Caki2 (cell line): ENCODE results near the gene ADGRL2. TPM values are rescaled to one million over a fixed set of nuclear protein-coding genes. Genes with fewer than 3 reads are reported as not detected.
A peak's percentile ranks its signal among the peaks of the same experiment; 100 is the strongest.
"Not testable (repeated sequence)": the region's sequence is repeated elsewhere in the genome, so short reads cannot be mapped to it uniquely, and the experiment has no call there.

Source experiments
- DNase-seq: peaks from one replicate; pipeline ENCODE4 v3.0.0-alpha.2; 2015; ENCODE audit warnings: low read depth
- in situ Hi-C: cut with HindIII; loops from 2 replicates; pipeline ENCODE4 v1.10.0; 2016; ENCODE audit warnings: low sequenced_read_pairs, low pct_unique_long_range_greater_than_20kb, mixed read lengths
- total RNA-seq: library from RNA; depleted of rRNA; stranded (reverse); fragments of >200 nt; shearing (Covaris generic); gene quantifications from 2 replicates; pipeline ENCODE4 v1.2.3, GENCODE V29; 2014; ENCODE audit warnings: low replicate concordance

Gene ADGRL2
- total RNA-seq, 1 experiment from 2014 or later, result 62.2 TPM

DNA sequence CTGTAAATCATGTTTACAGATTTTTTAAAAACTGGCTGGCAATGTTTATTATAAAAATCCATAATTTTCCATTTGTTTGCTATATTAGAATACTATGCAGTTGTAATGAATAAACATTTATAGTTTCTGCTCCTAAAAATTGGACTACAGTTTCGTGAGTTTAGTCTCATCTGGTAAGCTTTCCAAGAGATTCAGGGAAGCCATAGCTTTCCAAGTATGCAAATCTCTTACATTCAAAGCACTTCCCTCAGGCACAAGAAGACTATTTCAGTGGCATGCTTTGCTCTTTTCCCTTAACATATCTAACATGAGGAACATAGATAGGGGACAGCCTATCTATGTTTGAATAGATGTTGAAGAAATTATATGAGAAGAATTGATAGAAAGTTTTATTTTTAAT lies 77.2 kb downstream of the ADGRL2 start:
- in situ Hi-C loops, result no loop called here
- peak; percentile 3 for DNase-seq

- in situ Hi-C loops, result no loop called here
- no peak for DNase-seq
Measured at GRCh38 chr1:81878538-81878937, 77.8 kb downstream of the ADGRL2 start.

- in situ Hi-C loops, result no loop called here
- no peak for DNase-seq
Measured at GRCh38 chr1:81880781-81881180, 80.0 kb downstream of the ADGRL2 start.

DNA sequence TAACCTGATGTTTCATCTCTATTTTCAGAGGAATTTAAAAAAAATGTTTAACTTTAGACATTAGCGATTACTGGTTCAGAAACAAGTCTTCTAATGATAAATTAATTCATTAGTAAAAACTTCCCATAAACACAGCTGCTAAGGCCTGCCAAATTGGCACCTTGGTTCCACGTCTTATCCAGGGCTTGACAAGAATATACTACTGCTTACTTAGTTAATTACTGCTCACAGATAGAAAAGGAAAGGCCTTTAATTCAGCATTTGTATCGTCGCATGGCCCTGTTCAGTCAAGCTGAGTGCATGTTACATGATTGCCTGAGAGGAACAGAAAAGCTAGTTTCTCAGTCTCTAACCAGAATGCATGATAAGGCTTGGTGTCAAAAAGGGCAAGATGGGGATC lies 84.6 kb downstream of the ADGRL2 start:
- no peak for DNase-seq
- in situ Hi-C loops, result no loop called here

- DNase-seq, in situ Hi-C loops: not testable (repeated sequence)
Measured at GRCh38 chr1:81886292-81886691, 85.6 kb downstream of the ADGRL2 start.

GRCh38 chr1:81887421-81888144 lies 86.8 kb downstream of the ADGRL2 start:
- DNase-seq, result no peak
- in situ Hi-C loops, result no loop called here

DNA sequence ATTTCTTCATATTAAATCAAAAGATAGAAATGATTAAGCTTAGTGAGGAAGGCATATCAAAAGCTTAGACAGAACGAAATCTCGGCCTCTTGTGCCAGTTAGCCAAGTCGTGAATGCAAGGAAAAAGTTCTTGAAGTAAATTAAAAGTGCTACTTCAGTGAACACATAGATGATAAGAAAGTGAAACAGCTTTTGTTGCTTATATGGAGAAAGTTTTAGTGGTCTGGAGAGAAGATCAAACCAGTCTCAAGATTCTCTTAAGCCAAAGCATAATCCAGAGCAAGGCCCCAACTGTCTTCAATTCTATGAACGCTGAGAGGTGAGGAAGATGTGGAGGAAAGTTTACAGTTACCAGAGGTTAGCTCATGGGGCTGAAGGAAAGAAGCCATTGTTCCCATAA lies 88.4 kb downstream of the ADGRL2 start:
- in situ Hi-C loops, result no loop called here
- DNase-seq, result no peak

GRCh38 chr1:81894867-81895266 lies 94.1 kb downstream of the ADGRL2 start:
- in situ Hi-C loops, result no loop called here
- DNase-seq, result no peak

DNA sequence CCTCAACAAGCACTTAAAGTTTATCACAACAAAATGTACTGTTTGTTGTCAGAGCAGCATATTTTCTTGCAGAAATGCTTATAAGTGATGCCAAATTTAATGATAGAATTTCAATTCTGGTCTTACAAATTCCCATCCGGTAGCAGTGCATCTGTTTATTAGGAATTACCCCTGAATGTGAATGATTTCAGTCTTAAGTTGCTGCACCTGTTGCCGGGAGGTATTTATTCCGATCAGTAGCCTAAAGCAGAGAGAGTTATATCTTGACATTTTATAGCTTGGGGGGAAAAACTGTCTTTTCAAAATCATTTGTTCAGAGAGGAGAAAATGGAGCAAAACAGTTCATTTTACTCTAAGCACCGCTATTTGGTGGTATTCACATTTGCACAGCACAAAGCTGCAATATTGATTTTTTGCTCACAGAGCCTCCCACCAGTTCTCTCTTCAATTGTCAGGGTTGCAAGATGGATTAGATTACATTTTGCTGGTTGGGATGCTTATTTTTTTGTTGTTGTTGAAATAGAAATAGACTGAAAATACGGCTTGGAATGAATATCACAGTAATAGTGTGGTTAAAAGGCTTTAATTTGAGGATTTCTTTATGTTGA lies 98.6 kb downstream of the ADGRL2 start:
- no peak for DNase-seq
- in situ Hi-C loops, result no loop called here

DNA sequence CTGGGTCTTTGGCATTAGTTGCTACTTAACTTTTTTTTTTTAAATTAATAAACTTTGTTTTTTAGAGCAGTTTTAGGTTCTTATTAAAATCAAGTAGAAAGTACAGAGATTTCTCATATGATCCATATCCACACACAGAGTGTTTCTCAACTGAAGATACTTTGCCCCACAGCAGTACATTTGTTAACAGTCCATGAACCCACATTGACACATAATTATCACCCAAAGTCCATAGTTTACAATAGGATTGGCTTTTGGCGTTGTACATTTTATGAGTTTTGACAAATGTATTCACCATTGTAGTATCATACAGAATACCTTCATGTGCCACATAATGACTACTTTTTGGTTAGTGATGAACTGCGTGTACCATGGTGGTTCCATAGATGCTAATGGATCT lies 106.8 kb downstream of the ADGRL2 start:
- in situ Hi-C loops, result no loop called here
- no peak for DNase-seq

DNA sequence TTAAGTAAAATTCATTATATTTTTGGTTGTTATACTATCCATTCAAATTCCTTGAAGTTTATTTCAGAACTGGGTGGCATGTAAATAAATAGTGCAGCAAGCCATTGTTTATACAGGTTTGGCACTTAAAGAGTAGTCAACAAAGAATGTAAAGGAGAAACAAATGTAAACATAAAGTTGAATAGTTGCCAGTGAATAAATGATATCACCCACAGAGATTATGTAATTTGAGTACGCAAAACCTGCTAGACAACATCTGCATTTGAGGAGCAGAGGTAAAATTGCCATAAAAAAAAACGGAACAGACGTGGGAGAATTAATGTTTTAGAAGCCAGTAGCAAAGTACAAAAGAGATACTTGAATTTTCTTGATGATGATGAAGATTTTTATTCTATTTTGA lies 111.6 kb downstream of the ADGRL2 start:
- DNase-seq, result no peak
- in situ Hi-C loops, result no loop called here

DNA sequence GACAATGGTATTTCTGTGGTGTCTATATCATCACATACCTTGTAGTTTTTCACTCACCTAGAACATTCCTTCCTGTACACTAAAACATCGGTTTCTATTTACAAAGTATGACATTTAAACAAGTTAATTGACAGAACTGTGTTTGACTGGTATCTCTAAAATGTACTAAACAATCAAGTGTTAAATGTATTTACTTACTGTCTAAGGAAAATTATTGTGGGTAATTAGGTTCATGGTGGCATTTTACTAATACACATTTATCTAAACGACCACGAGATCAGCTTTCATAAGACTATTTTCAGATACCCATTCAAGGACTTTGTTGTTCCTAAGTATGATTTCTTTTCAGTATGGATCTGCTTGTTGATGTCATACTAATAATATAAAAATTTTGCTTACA lies 115.2 kb downstream of the ADGRL2 start:
- in situ Hi-C loops, result no loop called here

GRCh38 chr1:81920245-81920740 lies 119.6 kb downstream of the ADGRL2 start:
- DNase-seq, result no peak
- in situ Hi-C loops, result no loop called here

More for the DNA sequence above, 115.2 kb downstream of the ADGRL2 start:
- no peak for DNase-seq

- in situ Hi-C loops, result no loop called here
- no peak for DNase-seq
Measured at GRCh38 chr1:81920886-81921285, 120.2 kb downstream of the ADGRL2 start.

GRCh38 chr1:81921344-81921743 lies 120.6 kb downstream of the ADGRL2 start:
- in situ Hi-C loops, result no loop called here
- DNase-seq, result no peak

GRCh38 chr1:81921851-81922462 lies 121.2 kb downstream of the ADGRL2 start:
- in situ Hi-C loops, result no loop called here
- no peak for DNase-seq

- no peak for DNase-seq
Measured at GRCh38 chr1:81922955-81923354, 122.2 kb downstream of the ADGRL2 start.

DNA sequence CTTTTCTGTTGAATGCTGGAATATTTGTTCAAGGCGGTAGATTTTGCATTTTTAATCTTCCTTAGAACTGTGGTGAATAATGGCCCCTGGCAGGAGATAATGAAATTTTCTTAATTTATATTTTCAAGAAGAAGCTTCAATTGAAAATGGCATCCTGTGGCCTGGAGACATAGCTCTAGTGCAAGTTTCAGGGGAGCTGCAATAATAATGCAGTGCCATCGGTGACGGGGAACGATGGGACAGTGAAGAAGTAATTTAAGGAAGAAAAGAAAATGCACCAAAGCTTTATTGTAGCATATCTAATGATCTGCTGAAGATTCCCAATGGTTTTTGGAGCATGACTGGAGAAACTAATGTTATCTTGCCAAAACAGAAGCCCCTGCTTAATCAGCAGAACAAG lies 128.4 kb downstream of the ADGRL2 start:
- DNase-seq, result no peak
- in situ Hi-C loops, result no loop called here

More at GRCh38 chr1:81922955-81923354, 122.2 kb downstream of the ADGRL2 start:
- in situ Hi-C loops, result no loop called here

- no peak for DNase-seq
- in situ Hi-C loops, result no loop called here
Measured at GRCh38 chr1:81936853-81937252, 136.1 kb downstream of the ADGRL2 start.
